ENCODE results near the gene LUZP1.

DNA sequence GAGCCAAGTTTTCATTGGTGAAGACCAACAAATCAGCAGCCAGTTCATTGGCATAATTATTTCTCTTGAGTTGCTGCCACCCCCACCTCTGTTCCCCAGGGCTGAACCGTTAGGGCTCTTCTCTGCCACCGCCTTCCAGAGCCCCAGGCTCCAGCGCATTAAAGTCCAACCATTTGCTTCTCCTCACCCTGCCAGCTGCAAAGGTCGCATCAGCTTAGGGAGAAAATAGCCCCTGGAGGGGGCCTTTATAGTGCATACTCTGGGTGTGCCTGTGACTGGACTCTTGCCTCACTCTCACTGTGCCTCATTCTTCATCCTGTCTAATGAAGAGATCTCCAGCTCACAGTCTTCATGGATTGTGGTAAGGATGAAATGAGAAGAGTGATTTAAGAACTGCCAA is 99.0 kb downstream of the LUZP1 start:
- TF ChIP-seq, protein P1, sequence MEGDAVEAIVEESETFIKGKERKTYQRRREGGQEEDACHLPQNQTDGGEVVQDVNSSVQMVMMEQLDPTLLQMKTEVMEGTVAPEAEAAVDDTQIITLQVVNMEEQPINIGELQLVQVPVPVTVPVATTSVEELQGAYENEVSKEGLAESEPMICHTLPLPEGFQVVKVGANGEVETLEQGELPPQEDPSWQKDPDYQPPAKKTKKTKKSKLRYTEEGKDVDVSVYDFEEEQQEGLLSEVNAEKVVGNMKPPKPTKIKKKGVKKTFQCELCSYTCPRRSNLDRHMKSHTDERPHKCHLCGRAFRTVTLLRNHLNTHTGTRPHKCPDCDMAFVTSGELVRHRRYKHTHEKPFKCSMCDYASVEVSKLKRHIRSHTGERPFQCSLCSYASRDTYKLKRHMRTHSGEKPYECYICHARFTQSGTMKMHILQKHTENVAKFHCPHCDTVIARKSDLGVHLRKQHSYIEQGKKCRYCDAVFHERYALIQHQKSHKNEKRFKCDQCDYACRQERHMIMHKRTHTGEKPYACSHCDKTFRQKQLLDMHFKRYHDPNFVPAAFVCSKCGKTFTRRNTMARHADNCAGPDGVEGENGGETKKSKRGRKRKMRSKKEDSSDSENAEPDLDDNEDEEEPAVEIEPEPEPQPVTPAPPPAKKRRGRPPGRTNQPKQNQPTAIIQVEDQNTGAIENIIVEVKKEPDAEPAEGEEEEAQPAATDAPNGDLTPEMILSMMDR (IDR thresholded peaks at IDR 0.05), result no peak
- TF ChIP-seq POLR2A (IDR thresholded peaks at IDR 0.05) (no peak), EP300 (IDR thresholded peaks at IDR 0.05) (no peak), POLR2AphosphoS5 (IDR thresholded peaks at IDR 0.05) (no peak)

Measured in suprapubic skin (tissue), 4 donors.